ENCODE measurements around the gene COPS4. TPM values are rescaled to one million over a fixed set of nuclear protein-coding genes. Genes with fewer than 3 reads are reported as not detected.
"Not testable (repeated sequence)": the region's sequence is repeated elsewhere in the genome, so short reads cannot be mapped to it uniquely, and the experiment has no call there.

COPS4 gene
- total RNA-seq, 1 experiment from 2014 or later = 36.6 TPM

- BruUV-seq (replicated peaks) = no TSS peak
- DNase-seq (ENCODE audit: unreplicated experiment) = peak; percentile 79
- Mint-ChIP-seq H3K27ac (ENCODE audit: low read depth, unreplicated experiment) (peak overlapping the region; percentile 79), H3K27me3 (ENCODE audit: insufficient read depth, unreplicated experiment) (no peaks in the 10 kb centered on the region), H3K4me3 (ENCODE audit: unreplicated experiment) (peak overlapping the region; percentile 68), H3K4me1 (ENCODE audit: insufficient read depth, unreplicated experiment) (peaks cover 25% of the 10 kb centered on the region), H3K9me3 (ENCODE audit: unreplicated experiment) (no peaks in the 10 kb centered on the region), H3K36me3 (ENCODE audit: insufficient read depth, unreplicated experiment) (peaks cover 4% of the 10 kb centered on the region)
- intact Hi-C loops (cut with micrococcal nuclease) = loop anchor here (2.0 kb wide), 1 partner anchor 146 kb away; no protein-coding TSS in a partner anchor
- ChIA-PET POLR2A (interaction anchor here (0.6 to 2.2 kb wide), 7 partner anchors 10 to 255 kb away, joined by 3 to 9 read pairs (median 4); no protein-coding TSS in a partner anchor), CTCF (interaction anchor here (0.6 to 1.9 kb wide), 21 partner anchors 8 to 171 kb away, joined by 3 to 16 read pairs (median 3); no protein-coding TSS in a partner anchor)
- peak; percentile 44 for TF ChIP-seq CTCF (IDR thresholded peaks at IDR 0.05; ENCODE audit: unreplicated experiment)
Observed at GRCh38 chr4:83110223-83110945, 75.4 kb downstream of the COPS4 start.

GRCh38 chr4:83110970-83111750 is 76.2 kb downstream of the COPS4 start:
- Mint-ChIP-seq H3K4me1 (ENCODE audit: insufficient read depth, unreplicated experiment) (peaks cover 27% of the 10 kb centered on the region), H3K4me3 (ENCODE audit: unreplicated experiment) (peak overlapping the region; percentile 68), H3K27ac (ENCODE audit: low read depth, unreplicated experiment) (peak overlapping the region; percentile 79), H3K9me3 (ENCODE audit: unreplicated experiment) (no peaks in the 10 kb centered on the region), H3K27me3 (ENCODE audit: insufficient read depth, unreplicated experiment) (no peaks in the 10 kb centered on the region), H3K36me3 (ENCODE audit: insufficient read depth, unreplicated experiment) (peaks cover 7% of the 10 kb centered on the region)
- no peak for TF ChIP-seq CTCF (IDR thresholded peaks at IDR 0.05; ENCODE audit: unreplicated experiment)
- POLR2A ChIA-PET = interaction anchor here (0.8 to 2.2 kb wide), 8 partner anchors 11 to 149 kb away, joined by 3 to 9 read pairs (median 4); no protein-coding TSS in a partner anchor
- CTCF ChIA-PET = interaction anchor here (0.6 to 1.9 kb wide), 16 partner anchors 10 to 209 kb away, joined by 3 to 16 read pairs (median 4); no protein-coding TSS in a partner anchor
- DNase-seq (ENCODE audit: unreplicated experiment) = no peak
- BruUV-seq (replicated peaks) = no TSS peak
- intact Hi-C loops (cut with micrococcal nuclease) = loop anchor here (2.0 kb wide), 1 partner anchor 146 kb away; no protein-coding TSS in a partner anchor

GRCh38 chr4:83111751-83112141 is 76.8 kb downstream of the COPS4 start:
- peaks cover 27% of the 10 kb centered on the region for H3K4me1 Mint-ChIP-seq (ENCODE audit: insufficient read depth, unreplicated experiment)
- DNase-seq (ENCODE audit: unreplicated experiment); H3K9me3 Mint-ChIP-seq (ENCODE audit: unreplicated experiment); H3K4me3 Mint-ChIP-seq (ENCODE audit: unreplicated experiment); BruUV-seq (replicated peaks); H3K27me3 Mint-ChIP-seq (ENCODE audit: insufficient read depth, unreplicated experiment); H3K27ac Mint-ChIP-seq (ENCODE audit: low read depth, unreplicated experiment); H3K36me3 Mint-ChIP-seq (ENCODE audit: insufficient read depth, unreplicated experiment): not testable (repeated sequence)
- POLR2A ChIA-PET = interaction anchor here (0.8 to 1.3 kb wide), 3 partner anchors 12 to 30 kb away, joined by 3 read pairs; no protein-coding TSS in a partner anchor
- intact Hi-C loops (cut with micrococcal nuclease) = loop anchor here (2.0 kb wide), 1 partner anchor 145 kb away; no protein-coding TSS in a partner anchor
- CTCF ChIA-PET = interaction anchor here (0.6 to 1.9 kb wide), 4 partner anchors 41 to 210 kb away, joined by 3 to 12 read pairs (median 4); no protein-coding TSS in a partner anchor

- Mint-ChIP-seq H3K4me3 (ENCODE audit: unreplicated experiment) (no peak overlapping the region), H3K27me3 (ENCODE audit: insufficient read depth, unreplicated experiment) (no peaks in the 10 kb centered on the region), H3K27ac (ENCODE audit: low read depth, unreplicated experiment) (no peak overlapping the region), H3K4me1 (ENCODE audit: insufficient read depth, unreplicated experiment) (peaks cover 27% of the 10 kb centered on the region), H3K9me3 (ENCODE audit: unreplicated experiment) (no peaks in the 10 kb centered on the region), H3K36me3 (ENCODE audit: insufficient read depth, unreplicated experiment) (peaks cover 7% of the 10 kb centered on the region)
- ChIA-PET CTCF (interaction anchor here (0.8 to 1.1 kb wide), 2 partner anchors 88 to 149 kb away, joined by 3 to 4 read pairs; no protein-coding TSS in a partner anchor), POLR2A (interaction anchor here (1.3 kb wide), 1 partner anchor 18 kb away, joined by 3 read pairs; no protein-coding TSS in a partner anchor)
- BruUV-seq (replicated peaks) = no TSS peak
- no peak for DNase-seq (ENCODE audit: unreplicated experiment)
- intact Hi-C loops (cut with micrococcal nuclease) = no loop called here
- TF ChIP-seq CTCF (IDR thresholded peaks at IDR 0.05; ENCODE audit: unreplicated experiment) = no peak
Observed at GRCh38 chr4:83112231-83112630, 77.2 kb downstream of the COPS4 start.
